MM.1S (cell line): ENCODE data around the gene TFF2.
A peak's percentile ranks its signal among the peaks of the same experiment; 100 is the strongest.

ENCODE experiments used
- EZH2phosphoT487 ChIP-seq: fragments of 300-600 bp; sonication (generic); IDR thresholded peaks from 2 replicates; pipeline ENCODE4 v1.6.1; 2018; ENCODE audit warnings: antibody characterized with exemption, low read length
- TF ChIP-seq, protein P1 (sequence below): fragments of 300-600 bp; sonication (generic); IDR thresholded peaks from 2 replicates; pipeline ENCODE4 v1.5.1; 2016; ENCODE audit warnings: antibody characterized with exemption, low read length, mixed read lengths

DNA sequence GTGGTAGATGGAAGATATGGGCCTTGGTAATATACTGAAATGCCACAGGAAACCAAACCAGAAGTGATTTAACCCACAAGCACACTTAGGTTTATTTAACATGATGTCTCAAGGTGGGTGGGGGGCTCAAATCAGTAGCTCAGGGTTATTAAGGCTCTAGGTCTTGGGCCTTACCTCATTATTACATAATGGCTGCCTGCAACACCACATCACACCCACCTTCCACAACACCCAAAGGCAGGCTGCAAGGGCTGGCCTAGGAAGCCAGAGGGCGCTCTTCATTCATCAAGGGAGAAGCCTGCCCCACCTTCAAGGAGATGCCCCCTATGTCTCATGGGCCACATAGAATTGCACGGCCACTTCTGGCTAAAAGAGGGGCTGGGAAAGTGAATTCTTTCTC is 9.5 kb upstream of the TFF2 start:
- TF ChIP-seq, protein P1, sequence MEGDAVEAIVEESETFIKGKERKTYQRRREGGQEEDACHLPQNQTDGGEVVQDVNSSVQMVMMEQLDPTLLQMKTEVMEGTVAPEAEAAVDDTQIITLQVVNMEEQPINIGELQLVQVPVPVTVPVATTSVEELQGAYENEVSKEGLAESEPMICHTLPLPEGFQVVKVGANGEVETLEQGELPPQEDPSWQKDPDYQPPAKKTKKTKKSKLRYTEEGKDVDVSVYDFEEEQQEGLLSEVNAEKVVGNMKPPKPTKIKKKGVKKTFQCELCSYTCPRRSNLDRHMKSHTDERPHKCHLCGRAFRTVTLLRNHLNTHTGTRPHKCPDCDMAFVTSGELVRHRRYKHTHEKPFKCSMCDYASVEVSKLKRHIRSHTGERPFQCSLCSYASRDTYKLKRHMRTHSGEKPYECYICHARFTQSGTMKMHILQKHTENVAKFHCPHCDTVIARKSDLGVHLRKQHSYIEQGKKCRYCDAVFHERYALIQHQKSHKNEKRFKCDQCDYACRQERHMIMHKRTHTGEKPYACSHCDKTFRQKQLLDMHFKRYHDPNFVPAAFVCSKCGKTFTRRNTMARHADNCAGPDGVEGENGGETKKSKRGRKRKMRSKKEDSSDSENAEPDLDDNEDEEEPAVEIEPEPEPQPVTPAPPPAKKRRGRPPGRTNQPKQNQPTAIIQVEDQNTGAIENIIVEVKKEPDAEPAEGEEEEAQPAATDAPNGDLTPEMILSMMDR, result peak; percentile 19
- no peak for TF ChIP-seq EZH2phosphoT487
